HG02884 (cell line): ENCODE measurements around the gene POTEI.
"Not testable (repeated sequence)": the region's sequence is repeated elsewhere in the genome, so short reads cannot be mapped to it uniquely, and the experiment has no call there.

Source experiments
- ATAC-seq: cut with Tn5 transposase; IDR thresholded peaks from one replicate; pipeline ENCODE4 v1.9.1; 2021; ENCODE audit warnings: mild to moderate bottlenecking, moderate library complexity; ENCODE audit not compliant: unreplicated experiment

POTEI gene

GRCh38 chr2:130491073-130491472 lies 18.1 kb downstream of the POTEI start:
- ATAC-seq: not testable (repeated sequence)

DNA sequence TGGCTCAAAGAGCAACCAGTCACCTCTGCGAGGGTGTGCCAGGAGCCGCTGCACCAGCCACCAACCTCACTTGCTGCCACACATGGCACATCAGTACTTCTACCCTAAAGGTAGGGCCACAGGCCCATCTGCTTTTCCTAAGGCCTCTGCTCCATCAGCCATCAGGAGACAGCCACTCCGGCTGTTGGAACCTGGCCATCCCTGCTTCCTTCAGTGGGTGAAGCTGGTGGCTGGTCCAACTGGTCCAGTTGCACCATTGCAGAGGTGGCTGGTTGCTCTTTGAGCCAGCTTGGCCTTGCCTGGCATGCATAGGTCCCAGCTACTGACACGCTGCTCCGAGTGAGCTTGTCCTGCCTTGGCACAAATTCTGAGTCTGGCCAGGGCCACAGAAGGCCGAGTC lies 53.7 kb downstream of the POTEI start:
- not testable (repeated sequence) for ATAC-seq

DNA sequence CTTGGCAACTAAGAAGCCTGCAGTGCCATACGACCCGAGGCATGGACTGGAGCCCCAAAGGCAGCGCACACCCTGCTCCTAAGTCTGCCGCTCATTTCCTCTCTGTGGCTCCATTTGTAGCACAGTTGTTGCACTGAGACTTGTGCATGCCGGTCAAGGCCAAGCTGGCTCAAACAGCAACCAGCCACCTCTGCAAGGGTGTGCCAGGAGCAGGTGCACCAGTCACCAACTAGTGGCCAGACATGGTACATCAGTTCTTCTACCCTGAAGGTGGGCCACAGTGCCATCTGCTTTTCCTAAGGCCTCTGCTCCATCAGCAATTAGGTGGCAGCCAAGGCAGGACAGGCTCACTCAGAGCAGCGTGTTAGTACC lies 54.4 kb downstream of the POTEI start:
- not testable (repeated sequence) for ATAC-seq

DNA sequence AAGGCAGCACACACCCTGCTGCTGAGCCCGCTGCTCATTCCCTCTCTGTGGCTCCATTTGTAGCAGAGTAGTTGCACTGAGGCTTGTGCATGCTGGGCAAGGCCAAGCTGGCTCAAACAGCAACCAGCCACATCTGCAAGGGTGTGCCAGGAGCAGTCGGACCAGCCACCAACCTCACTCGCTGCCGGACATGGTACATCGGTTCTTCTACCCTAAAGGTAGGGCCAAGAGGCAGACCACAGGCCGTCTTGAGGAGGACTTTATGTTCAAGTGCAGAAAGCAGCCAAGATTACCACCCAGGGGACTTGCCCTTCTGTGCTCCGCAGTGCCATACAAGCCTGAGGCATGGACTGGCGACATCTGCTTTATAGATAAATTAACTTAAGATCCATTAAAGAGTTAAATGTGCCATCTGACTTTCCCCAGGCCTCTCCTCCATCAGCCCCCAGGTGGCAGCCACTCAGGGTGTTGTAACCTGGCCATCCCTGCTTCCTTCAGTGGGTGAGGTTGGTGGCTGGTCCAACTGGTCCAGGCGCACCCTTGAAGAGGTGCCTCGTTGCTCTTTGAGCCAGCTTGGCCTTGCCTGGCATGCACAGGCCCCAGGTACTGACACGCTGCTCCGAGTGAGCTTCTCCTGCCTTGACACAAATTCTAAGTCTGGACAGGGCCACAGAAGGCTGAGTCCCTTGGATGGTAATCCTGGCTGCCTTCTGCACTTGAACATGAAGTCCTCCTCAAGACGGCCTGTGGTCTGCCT lies 55.0 kb downstream of the POTEI start:
- ATAC-seq: not testable (repeated sequence)

DNA sequence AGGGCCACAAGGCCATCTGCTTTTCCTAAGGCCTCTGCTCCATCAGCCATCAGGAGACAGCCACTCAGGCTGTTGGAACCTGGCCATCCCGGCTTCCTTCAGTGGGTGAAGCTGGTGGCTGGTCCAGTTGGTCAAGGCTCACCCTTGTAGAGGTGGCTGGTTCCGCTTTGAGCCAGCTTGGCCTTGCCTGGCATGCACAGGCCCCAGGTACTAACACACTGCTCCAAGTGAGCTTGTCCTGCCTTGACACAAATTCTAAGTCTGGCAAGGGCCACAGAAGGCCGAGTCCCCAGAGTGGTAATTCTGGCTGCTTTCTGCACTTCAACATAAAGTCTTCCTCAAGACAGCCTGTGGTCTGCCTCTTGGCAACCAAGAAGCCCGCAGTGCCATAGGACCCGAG lies 56.2 kb downstream of the POTEI start:
- ATAC-seq: not testable (repeated sequence)

DNA sequence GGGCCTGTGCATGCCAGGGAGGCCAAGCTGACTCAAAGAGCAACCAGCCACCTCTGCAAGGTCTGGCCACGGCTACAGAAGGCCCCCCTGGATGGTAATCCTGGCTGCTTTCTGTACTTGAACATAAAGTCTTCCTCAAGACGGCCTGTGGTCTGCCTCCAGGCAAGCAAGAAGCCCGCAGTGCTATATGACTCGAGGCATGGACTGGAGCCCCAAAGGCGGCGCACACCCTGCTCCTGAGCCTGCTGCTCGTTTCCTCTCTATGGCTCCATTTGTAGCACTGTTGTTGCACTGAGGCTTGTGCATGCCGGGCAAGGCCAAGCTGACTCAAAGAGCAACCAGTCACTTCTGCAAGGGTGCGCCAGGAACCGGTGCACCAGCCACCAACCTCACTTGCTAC lies 57.3 kb downstream of the POTEI start:
- not testable (repeated sequence) for ATAC-seq

DNA sequence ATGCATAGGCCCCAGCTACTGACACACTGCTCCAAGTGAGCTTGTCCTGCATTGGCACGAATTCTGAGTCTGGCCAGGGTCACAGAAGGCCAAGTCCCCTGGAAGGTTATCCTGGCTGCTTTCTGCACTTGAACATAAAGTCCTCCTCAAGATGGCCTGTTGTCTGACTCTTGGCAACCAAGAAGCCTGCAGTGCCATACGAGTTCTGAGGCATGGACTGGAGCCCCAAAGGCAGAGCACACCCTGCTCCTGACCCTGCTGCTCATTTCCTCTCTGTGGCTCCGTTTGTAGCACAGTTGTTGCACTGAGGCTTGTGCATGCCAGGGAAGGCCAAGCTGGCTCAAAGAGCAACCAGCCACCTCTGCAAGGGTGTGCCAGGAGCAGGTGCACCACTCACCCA lies 57.9 kb downstream of the POTEI start:
- not testable (repeated sequence) for ATAC-seq

DNA sequence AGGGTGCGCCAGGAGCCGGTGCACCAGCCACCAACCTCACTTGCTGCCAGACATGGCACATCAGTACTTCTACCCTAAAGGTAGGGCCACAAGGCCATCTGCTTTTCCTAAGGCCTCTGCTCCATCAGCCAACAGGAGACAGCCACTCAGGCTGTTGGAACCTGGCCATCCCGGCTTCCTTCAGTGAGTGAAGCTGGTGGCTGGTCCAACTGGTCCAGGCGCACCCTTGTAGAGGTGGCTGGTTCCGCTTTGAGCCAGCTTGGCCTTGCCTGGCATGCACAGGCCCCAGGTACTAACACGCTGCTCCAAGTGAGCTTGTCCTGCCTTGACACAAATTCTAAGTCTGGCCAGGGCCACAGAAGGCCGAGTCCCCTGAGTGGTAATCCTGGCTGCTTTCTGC lies 58.8 kb downstream of the POTEI start:
- ATAC-seq: not testable (repeated sequence)

DNA sequence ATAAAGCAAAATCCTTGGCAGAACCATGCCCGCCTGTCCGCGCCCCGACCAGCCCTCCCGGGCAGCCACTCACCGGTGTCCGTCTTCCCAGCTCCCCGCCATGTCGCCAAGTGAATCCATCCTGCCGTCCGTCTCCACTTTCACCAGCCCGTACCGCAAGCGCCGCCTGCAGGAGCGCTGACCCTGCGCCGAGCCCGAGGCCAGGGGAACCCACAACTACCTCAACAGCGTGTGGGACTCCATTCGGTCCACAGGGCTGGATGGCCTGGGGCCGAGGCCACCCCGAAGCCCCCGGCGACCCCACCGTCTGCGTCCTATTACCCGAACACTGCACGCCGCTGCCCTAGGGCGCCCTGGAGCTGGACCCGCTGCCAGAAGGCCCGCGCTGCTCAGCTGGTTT lies 81.5 kb downstream of the POTEI start:
- peak; percentile 54 for ATAC-seq

DNA sequence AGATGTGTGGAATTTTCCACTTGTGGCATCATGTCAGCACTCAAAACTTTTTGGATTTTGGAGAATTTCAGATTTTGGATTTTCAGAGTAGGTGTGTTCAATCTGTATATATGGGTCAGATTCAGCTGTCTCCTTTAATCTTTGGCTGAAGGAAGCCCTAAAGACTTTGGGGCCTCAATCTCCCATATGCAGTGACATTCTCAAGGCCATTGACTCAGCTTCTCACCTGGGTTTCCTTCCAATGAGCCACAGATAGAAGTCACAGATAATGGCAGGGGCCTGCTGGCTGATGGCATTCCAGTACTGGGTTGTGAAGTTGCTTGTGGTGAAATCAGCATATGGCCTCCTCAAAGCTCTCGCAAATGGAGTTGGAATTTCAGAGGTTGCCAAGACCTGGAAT lies 90.3 kb downstream of the POTEI start:
- ATAC-seq: not testable (repeated sequence)

- ATAC-seq: not testable (repeated sequence)
Observed at GRCh38 chr2:130416693-130417092, 92.4 kb downstream of the POTEI start.
